T-cell (primary cell): ENCODE data around the gene SEMA4C. TPM values are rescaled to one million over a fixed set of nuclear protein-coding genes. Genes with fewer than 3 reads are reported as not detected.

ENCODE experiments used
- ATAC-seq, 4 experiments: fragments of 200-7000 bp in 3 of 4; fragments of 150-1000 bp in 1 of 4; cut with Tn5 transposase; replicated peaks in 1 of 4; 1 replicate in 3 of 4; 2 replicates in 1 of 4; pipeline ENCODE4 v1.10.0; 2021; ENCODE audit warnings: moderate library complexity in 3 of 4, mild to moderate bottlenecking in 2 of 4, moderate number of reproducible peaks in 1 of 4
- CTCF ChIA-PET, 2 donors: fragments of 300-600 bp; sonication (Branson Sonifier 250); formaldehyde crosslinking; loops; one replicate each; lab custom pipeline; 2022; ENCODE audit warnings: antibody characterized with exemption in 2 of 2; lab: Charles Lee
- POLR2A ChIA-PET, 2 donors: fragments of 300-600 bp; sonication (Branson Sonifier 250); formaldehyde crosslinking; loops; one replicate each; lab custom pipeline; 2022; ENCODE audit warnings: antibody characterized with exemption in 2 of 2; lab: Charles Lee
- DNase-seq, 35 experiments: peaks; one replicate each; pipeline versions ENCODE4 v3.0.0 to v3.0.0-alpha.2; 2013 to 2023
- H3K27ac ChIP-seq: one replicate; pipeline ENCODE4 v1.5.1; 2013; ENCODE audit warnings: low read length
- H3K27me3 ChIP-seq, 2 experiments: replicated peaks in 1 of 2; 1 replicate in 1 of 2; 2 replicates in 1 of 2; pipeline versions ENCODE4 v1.6.1 to v1.7.0; 2013; ENCODE audit warnings: low read length in 1 of 2, mixed read lengths in 1 of 2; ENCODE audit not compliant: control insufficient read depth in 2 of 2, insufficient read depth in 2 of 2; ENCODE audit errors: extremely low read depth in 1 of 2
- H3K36me3 ChIP-seq, 2 donors: 1 replicate in 1 of 2; 2 replicates in 1 of 2; pipeline versions ENCODE4 v1.6.1 to v1.7.0; 2013; ENCODE audit warnings: low read length in 1 of 2; ENCODE audit not compliant: control insufficient read depth in 2 of 2, insufficient read depth in 1 of 2; ENCODE audit errors: extremely low read depth in 1 of 2
- H3K4me1 ChIP-seq, 2 experiments: 1 replicate in 1 of 2; 2 replicates in 1 of 2; pipeline versions ENCODE4 v1.6.1 to v1.7.0; 2013; ENCODE audit warnings: low read length in 2 of 2, mixed read lengths in 1 of 2; ENCODE audit not compliant: insufficient read depth in 2 of 2, control insufficient read depth in 1 of 2; ENCODE audit errors: extremely low read depth in 1 of 2
- H3K4me3 ChIP-seq, 2 donors: 1 replicate in 1 of 2; 2 replicates in 1 of 2; pipeline versions ENCODE4 v1.5.1 to v1.7.0; 2013; ENCODE audit warnings: mild to moderate bottlenecking in 2 of 2, low read length in 1 of 2, moderate library complexity in 1 of 2; ENCODE audit not compliant: control insufficient read depth in 1 of 2; ENCODE audit errors: extremely low read depth in 1 of 2
- H3K9me3 ChIP-seq: 2 replicates; pipeline ENCODE4 v1.7.0; 2013
- H3K27ac Mint-ChIP-seq, 2 donors: one replicate each; pipeline ENCODE4 v1.8.0; 2020 to 2021; ENCODE audit warnings: mild to moderate bottlenecking in 2 of 2, mixed read lengths in 2 of 2
- H3K27me3 Mint-ChIP-seq, 2 donors: one replicate each; pipeline ENCODE4 v1.8.0; 2021 to 2022; ENCODE audit warnings: mixed read lengths in 2 of 2
- H3K36me3 Mint-ChIP-seq: one replicate; pipeline ENCODE4 v1.8.0; 2021; ENCODE audit warnings: mixed read lengths
- H3K4me1 Mint-ChIP-seq, 3 donors: one replicate each; pipeline ENCODE4 v1.8.0; 2020 to 2022; ENCODE audit warnings: mixed read lengths in 3 of 3, mild to moderate bottlenecking in 1 of 3
- H3K4me3 Mint-ChIP-seq, 3 donors: one replicate each; pipeline ENCODE4 v1.8.0; 2020 to 2022; ENCODE audit warnings: mild to moderate bottlenecking in 3 of 3, mixed read lengths in 3 of 3, moderate library complexity in 3 of 3
- H3K9me3 Mint-ChIP-seq, 3 donors: one replicate each; pipeline ENCODE4 v1.8.0; 2020 to 2022; ENCODE audit warnings: mixed read lengths in 3 of 3
- WGBS: methylation state at CpG from one replicate; pipeline ENCODE4 v1.1.5; 2013; ENCODE audit warnings: missing lambda C conversion rate; ENCODE audit not compliant: insufficient coverage; 5-methylcytosine and 5-hydroxymethylcytosine counted together
- total RNA-seq, 35 experiments: library from RNA in 6 of 35; stranded (reverse) in 6 of 35; fragments of 120-200 nt in 1 of 35; gene quantifications; one replicate each; pipeline versions ENCODE4 v1.2.1 to v1.2.4 and lab custom pipeline; 2013 to 2026

SEMA4C gene
- total RNA-seq, 5 donors from 2014 or later (not counting 1 experiment from before 2014, with no cell fraction given), result 36.3 to 89.0 (median 72.3) TPM

GRCh38 chr2:96853321-96853720 lies 16.6 kb downstream of the SEMA4C start:
- peaks cover 27% of the 10 kb centered on the region for H3K36me3 Mint-ChIP-seq
- Histone ChIP-seq H3K9me3 (no peaks in the 10 kb centered on the region), H3K36me3 (peaks cover 5 to 51% of the 10 kb centered on the region in 2 donors), H3K27ac (no peak overlapping the region), H3K4me1 (peaks cover 6 to 18% of the 10 kb centered on the region in 2 experiments), H3K4me3 (no peak overlapping the region), H3K27me3 (no peaks in the 10 kb centered on the region)
- no peaks in the 10 kb centered on the region for H3K27me3 Mint-ChIP-seq
- CTCF ChIA-PET, result no interaction called here
- POLR2A ChIA-PET, result no interaction called here
- 95% methylated on average over 11 of the region's 15 CpGs for WGBS
- DNase-seq, result no peak
- no peak overlapping the region for H3K4me3 Mint-ChIP-seq
- no peaks in the 10 kb centered on the region for H3K9me3 Mint-ChIP-seq
- no peak overlapping the region for H3K27ac Mint-ChIP-seq
- no peak for ATAC-seq
- peaks cover 17 to 26% (median 26%) of the 10 kb centered on the region in 3 donors for H3K4me1 Mint-ChIP-seq

GRCh38 chr2:96852667-96853066 lies 17.2 kb downstream of the SEMA4C start:
- ATAC-seq, result no peak
- Mint-ChIP-seq H3K4me1 (peaks cover 17 to 26% (median 26%) of the 10 kb centered on the region in 3 donors), H3K27me3 (no peaks in the 10 kb centered on the region), H3K4me3 (no peak overlapping the region), H3K9me3 (no peaks in the 10 kb centered on the region), H3K36me3 (peaks cover 32% of the 10 kb centered on the region), H3K27ac (no peak overlapping the region)
- Histone ChIP-seq H3K36me3 (peaks cover 6 to 58% of the 10 kb centered on the region in 2 donors), H3K4me1 (peaks cover 6 to 16% of the 10 kb centered on the region in 2 experiments), H3K9me3 (no peaks in the 10 kb centered on the region), H3K27ac (no peak overlapping the region), H3K27me3 (no peaks in the 10 kb centered on the region), H3K4me3 (no peak overlapping the region)
- POLR2A ChIA-PET, result interaction anchor here in 1 of 2 donors (0.6 kb wide), 1 partner anchor 34 kb away, joined by 6 read pairs; no protein-coding TSS in a partner anchor
- no peak for DNase-seq
- WGBS, result 100% methylated on average over 1 of the region's 6 CpGs
- CTCF ChIA-PET, result interaction anchor here in 1 of 2 donors (0.6 kb wide), 1 partner anchor 150 kb away, joined by 9 read pairs; no protein-coding TSS in a partner anchor

GRCh38 chr2:96848264-96848663 lies 21.6 kb downstream of the SEMA4C start:
- no peak for ATAC-seq
- Mint-ChIP-seq H3K36me3 (peaks cover 31% of the 10 kb centered on the region), H3K9me3 (no peaks in the 10 kb centered on the region), H3K27ac (peak overlapping the region in 1 of 2 donors; percentile 52), H3K4me1 (peaks cover 2% of the 10 kb centered on the region in 3 donors), H3K27me3 (no peaks in the 10 kb centered on the region), H3K4me3 (no peak overlapping the region)
- 100% methylated on average over 7 of the region's 9 CpGs for WGBS
- CTCF ChIA-PET, result no interaction called here
- H3K4me1 ChIP-seq, result no peaks in the 10 kb centered on the region
- no peaks in the 10 kb centered on the region for H3K27me3 ChIP-seq
- no peaks in the 10 kb centered on the region for H3K9me3 ChIP-seq
- no peak overlapping the region for H3K4me3 ChIP-seq
- H3K36me3 ChIP-seq, result peaks cover 10 to 63% of the 10 kb centered on the region in 2 donors
- no peak for DNase-seq
- no peak overlapping the region for H3K27ac ChIP-seq
- POLR2A ChIA-PET, result no interaction called here

- ATAC-seq, result no peak
- peaks cover 8 to 56% of the 10 kb centered on the region in 2 donors for H3K36me3 ChIP-seq
- POLR2A ChIA-PET, result interaction anchor here in 1 of 2 donors (0.6 kb wide), 1 partner anchor 11 kb away, joined by 11 read pairs; no protein-coding TSS in a partner anchor
- no peak for DNase-seq
- no peaks in the 10 kb centered on the region for H3K9me3 ChIP-seq
- no peaks in the 10 kb centered on the region for H3K9me3 Mint-ChIP-seq
- H3K4me1 Mint-ChIP-seq, result peaks cover 4 to 5% (median 5%) of the 10 kb centered on the region in 3 donors
- H3K36me3 Mint-ChIP-seq, result peaks cover 25% of the 10 kb centered on the region
- H3K4me1 ChIP-seq, result no peaks in the 10 kb centered on the region
- CTCF ChIA-PET, result no interaction called here
- H3K27me3 ChIP-seq, result no peaks in the 10 kb centered on the region
- H3K27me3 Mint-ChIP-seq, result no peaks in the 10 kb centered on the region
- no peak overlapping the region for H3K27ac ChIP-seq
- no peak overlapping the region for H3K4me3 Mint-ChIP-seq
- no peak overlapping the region for H3K27ac Mint-ChIP-seq
- H3K4me3 ChIP-seq, result no peak overlapping the region
- 81% methylated on average over 5 of the region's 10 CpGs for WGBS
Observed at GRCh38 chr2:96847586-96847985, 22.3 kb downstream of the SEMA4C start.

- Histone ChIP-seq H3K27me3 (no peaks in the 10 kb centered on the region), H3K9me3 (no peaks in the 10 kb centered on the region), H3K4me3 (no peak overlapping the region), H3K27ac (no peak overlapping the region), H3K4me1 (no peaks in the 10 kb centered on the region), H3K36me3 (peaks cover 5 to 48% of the 10 kb centered on the region in 2 donors)
- Mint-ChIP-seq H3K27me3 (no peaks in the 10 kb centered on the region), H3K4me1 (peaks cover 4 to 5% (median 5%) of the 10 kb centered on the region in 3 donors), H3K27ac (no peak overlapping the region), H3K36me3 (peaks cover 21% of the 10 kb centered on the region), H3K9me3 (no peaks in the 10 kb centered on the region), H3K4me3 (no peak overlapping the region)
- no peak for DNase-seq
- ChIA-PET CTCF (no interaction called here), POLR2A (no interaction called here)
- ATAC-seq, result no peak
- WGBS, result 100% methylated on average over 3 of the region's 5 CpGs
Observed at GRCh38 chr2:96846825-96847224, 23.1 kb downstream of the SEMA4C start.

- peaks cover 12 to 20% (median 19%) of the 10 kb centered on the region in 3 donors for H3K4me1 Mint-ChIP-seq
- no peaks in the 10 kb centered on the region for H3K9me3 Mint-ChIP-seq
- CTCF ChIA-PET, result interaction anchor here in 1 of 2 donors (0.6 kb wide), 1 partner anchor 13 kb away, joined by 8 read pairs; the partner anchor contains the start of gene ANKRD39
- Histone ChIP-seq H3K9me3 (no peaks in the 10 kb centered on the region), H3K27me3 (no peaks in the 10 kb centered on the region), H3K4me3 (no peak overlapping the region), H3K4me1 (peaks cover 5 to 11% of the 10 kb centered on the region in 2 experiments), H3K27ac (no peak overlapping the region), H3K36me3 (peaks cover 5 to 30% of the 10 kb centered on the region in 2 donors)
- WGBS, result 91% methylated on average over 13 of the region's 17 CpGs
- POLR2A ChIA-PET, result interaction anchor here (0.6 to 0.7 kb wide), 2 partner anchors 8 to 26 kb away, joined by 5 to 9 read pairs; no protein-coding TSS in a partner anchor
- H3K4me3 Mint-ChIP-seq, result no peak overlapping the region
- ATAC-seq (no peak), DNase-seq (no peak)
- no peak overlapping the region for H3K27ac Mint-ChIP-seq
- H3K36me3 Mint-ChIP-seq, result peaks cover 11% of the 10 kb centered on the region
- no peaks in the 10 kb centered on the region for H3K27me3 Mint-ChIP-seq
Observed at GRCh38 chr2:96844405-96844808, 25.5 kb downstream of the SEMA4C start.
